SH-SY5Y (cell line): ENCODE measurements around the gene GNAI1.

Experiments
- GATA2 ChIP-seq: IDR thresholded peaks from 2 replicates; pipeline ENCODE4 v1.6.1; 2011; ENCODE audit warnings: mild to moderate bottlenecking, low read depth, low read length
- GATA3 ChIP-seq: IDR thresholded peaks from 2 replicates; pipeline ENCODE4 v1.6.1; 2011; ENCODE audit warnings: low read depth, mild to moderate bottlenecking, low read length, moderate library complexity

GNAI1 gene

DNA sequence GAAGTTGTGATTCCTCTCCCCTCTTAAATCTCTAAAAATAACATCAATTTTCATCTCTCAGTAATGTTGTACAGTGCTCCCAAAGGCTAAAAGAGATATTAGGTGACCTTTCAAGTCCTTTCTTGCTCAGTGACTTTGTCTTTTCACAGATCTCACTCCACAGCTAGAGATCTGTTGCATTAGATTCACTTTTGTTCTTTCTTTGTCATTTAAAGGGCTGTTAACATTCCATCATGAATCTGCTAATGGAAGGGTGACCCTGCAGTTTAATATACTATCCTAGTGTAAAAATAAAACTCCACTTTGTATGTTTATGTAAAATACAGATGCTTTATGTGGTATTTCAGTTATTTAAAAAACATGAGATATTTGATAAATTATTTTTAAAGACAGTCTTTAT is 30.5 kb downstream of the GNAI1 start:
- TF ChIP-seq GATA3, result no peak
- TF ChIP-seq GATA2, result no peak

DNA sequence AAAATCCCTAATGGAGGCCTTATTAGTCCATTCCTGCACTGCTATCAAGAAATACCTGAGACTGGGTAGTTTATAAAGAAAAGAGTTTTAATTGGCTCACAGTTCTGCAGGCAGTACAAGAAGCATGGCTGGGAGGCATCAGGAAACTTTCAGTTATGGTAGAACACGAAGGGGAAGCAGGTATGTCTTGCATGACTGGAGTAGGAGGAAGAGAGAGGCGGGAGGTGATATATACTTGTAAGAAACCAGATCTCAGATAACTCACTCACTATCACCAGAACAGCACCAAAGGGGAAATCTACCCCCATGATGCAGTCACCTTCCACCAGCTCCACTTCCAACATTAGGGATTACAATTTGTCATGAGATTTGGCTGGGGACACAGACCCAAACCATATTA is 35.8 kb downstream of the GNAI1 start:
- TF ChIP-seq GATA2 (no peak), GATA3 (no peak)

DNA sequence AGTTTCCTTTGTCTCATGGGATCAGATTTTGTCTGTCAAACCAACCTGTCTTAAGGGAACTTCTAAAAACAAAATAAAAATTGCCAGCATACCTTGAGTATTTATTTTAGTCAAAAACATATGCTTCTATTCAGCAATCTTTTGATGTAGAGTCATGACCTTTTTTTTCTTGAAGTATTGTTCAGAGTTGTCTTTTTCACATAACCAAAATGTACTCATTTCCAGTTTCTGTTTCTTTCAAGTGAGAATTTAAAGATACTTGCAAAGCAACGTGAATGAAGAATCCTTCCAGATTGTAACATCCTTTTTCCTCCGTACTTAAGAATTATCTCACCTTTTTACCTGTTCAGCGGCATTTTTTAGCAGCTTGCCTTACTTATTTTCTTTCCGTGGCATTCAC is 37.8 kb downstream of the GNAI1 start:
- TF ChIP-seq GATA3, result no peak
- TF ChIP-seq GATA2, result no peak

DNA sequence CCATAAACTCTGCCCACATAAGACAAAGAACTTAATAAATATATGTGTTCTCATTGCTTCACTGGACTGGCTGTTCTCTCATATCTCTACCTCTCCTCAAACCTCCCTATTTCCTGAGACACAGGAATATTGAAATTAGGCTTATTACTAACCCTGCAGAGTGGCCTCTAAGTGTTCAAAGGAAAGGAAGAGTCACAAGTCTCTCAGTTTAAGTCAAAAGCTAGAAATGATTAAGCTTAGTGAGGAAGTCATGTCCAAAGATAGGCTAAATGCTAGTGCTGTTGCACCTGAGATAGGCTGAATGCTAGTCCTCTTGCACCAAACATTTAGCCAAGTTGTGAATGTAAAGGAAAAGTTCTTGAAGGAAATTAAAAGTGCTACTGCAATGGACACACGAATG is 41.1 kb downstream of the GNAI1 start:
- TF ChIP-seq GATA2, result no peak
- TF ChIP-seq GATA3, result no peak

GRCh38 chr7:80181411-80181810 is 46.8 kb downstream of the GNAI1 start:
- TF ChIP-seq GATA3 (no peak), GATA2 (no peak)

- TF ChIP-seq GATA3, result no peak
- TF ChIP-seq GATA2, result no peak
These were observed 48.1 kb downstream of the GNAI1 start for GRCh38 chr7:80182630-80183276.

DNA sequence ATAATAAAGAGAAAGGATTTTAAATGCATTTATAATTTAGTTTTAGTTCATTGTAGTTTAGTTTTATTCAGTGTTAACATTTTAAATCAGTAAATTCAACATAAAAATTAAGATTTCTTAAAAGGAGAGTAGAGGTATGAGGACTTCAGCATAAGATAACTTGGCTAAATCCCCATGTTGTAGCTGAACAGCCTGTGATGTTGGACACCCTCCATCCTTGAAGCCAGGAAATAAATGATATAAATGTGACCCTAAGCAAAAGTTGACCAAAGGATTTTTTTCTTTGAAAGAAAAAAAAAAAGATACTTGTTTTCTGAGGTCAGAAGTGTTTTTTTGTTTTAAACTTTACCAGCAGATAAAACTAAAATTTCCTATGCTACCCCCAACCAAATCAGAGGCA is 48.7 kb downstream of the GNAI1 start:
- TF ChIP-seq GATA2 (no peak), GATA3 (no peak)

DNA sequence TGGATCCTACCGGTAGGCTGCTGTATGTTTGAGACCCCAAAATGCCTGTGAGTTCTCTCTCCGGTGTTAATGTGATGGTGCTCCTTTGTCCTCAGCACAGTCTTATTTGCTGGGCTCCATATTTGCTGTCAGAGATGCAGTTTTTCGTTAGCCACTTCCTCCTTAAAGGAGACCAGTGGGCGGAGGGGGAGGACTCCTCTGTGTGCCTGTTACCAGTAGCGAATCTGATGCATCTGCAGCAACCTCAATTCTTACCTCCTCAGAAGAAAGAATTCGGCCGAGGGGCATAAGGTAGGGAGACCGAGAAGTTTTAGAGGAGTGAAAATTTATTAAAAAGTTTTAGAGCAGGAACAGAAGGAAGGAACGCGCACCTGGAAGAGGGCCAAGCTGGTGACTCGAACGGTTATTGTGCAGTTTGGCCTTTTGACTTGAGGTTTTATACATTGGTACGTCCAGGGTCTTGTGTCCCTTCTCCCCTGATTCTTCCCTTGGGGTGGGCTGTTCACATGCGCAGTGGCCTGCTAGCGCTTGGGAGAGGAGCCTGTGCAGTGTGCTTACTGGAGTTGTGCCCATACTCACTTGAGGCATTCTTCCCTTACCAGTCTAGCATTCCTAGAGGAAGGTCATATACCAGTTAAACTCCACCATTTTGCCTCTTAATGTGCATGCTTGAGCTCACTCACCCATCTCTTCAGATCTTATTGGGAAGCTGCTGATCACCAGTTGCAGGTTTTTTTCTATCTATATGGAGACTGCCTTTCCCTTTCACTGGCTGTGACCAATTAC is 49.5 kb downstream of the GNAI1 start:
- TF ChIP-seq GATA3 (no peak), GATA2 (no peak)

GRCh38 chr7:80184693-80185092 is 50.1 kb downstream of the GNAI1 start:
- TF ChIP-seq GATA2 (no peak), GATA3 (no peak)

GRCh38 chr7:80185571-80185970 is 50.9 kb downstream of the GNAI1 start:
- no peak for TF ChIP-seq GATA3
- TF ChIP-seq GATA2, result no peak

GRCh38 chr7:80186721-80187120 is 52.1 kb downstream of the GNAI1 start:
- no peak for TF ChIP-seq GATA2
- no peak for TF ChIP-seq GATA3

GRCh38 chr7:80187279-80187678 is 52.6 kb downstream of the GNAI1 start:
- no peak for TF ChIP-seq GATA3
- no peak for TF ChIP-seq GATA2

GRCh38 chr7:80187727-80188126 is 53.1 kb downstream of the GNAI1 start:
- TF ChIP-seq GATA2, result no peak
- no peak for TF ChIP-seq GATA3

- no peak for TF ChIP-seq GATA2
- TF ChIP-seq GATA3, result no peak
These were observed 55.0 kb downstream of the GNAI1 start for GRCh38 chr7:80189638-80190037.

DNA sequence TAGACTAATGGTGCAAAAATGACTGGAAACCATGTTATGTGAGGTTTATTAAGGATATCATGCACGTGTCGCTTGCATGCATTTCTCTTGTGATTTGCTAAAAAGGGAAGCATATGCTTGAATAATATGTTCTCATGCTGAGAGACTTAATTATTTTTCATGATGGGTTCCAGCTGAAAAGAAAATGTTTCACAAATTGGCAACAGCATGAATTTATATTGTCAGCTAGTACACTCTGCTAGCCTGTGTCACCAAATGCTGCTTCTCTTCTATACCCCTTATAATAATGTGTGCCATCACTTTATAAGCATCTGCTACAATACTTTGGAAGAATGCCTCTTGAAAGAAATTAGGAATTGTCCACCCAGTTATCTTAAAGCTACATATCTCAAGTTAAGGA is 63.0 kb downstream of the GNAI1 start:
- TF ChIP-seq GATA3 (no peak), GATA2 (no peak)

DNA sequence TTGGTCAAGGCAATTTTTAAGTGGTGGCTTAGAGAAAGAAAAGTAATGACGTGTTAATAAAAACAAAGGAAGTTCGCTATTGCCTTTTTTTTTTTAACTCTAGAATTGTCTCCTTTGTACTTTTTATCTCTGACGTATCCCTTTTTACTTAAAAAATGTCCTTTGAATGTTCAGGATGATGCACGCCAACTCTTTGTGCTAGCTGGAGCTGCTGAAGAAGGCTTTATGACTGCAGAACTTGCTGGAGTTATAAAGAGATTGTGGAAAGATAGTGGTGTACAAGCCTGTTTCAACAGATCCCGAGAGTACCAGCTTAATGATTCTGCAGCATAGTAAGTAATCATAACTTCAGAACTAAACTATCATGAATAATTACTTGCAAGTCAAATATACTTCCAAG is 64.4 kb downstream of the GNAI1 start:
- TF ChIP-seq GATA2, result no peak
- TF ChIP-seq GATA3, result no peak
